Loucy (cell line): ENCODE data around the gene PHOSPHO2.

Experiments used
- CTCF ChIP-seq: fragments of 200-600 bp; sonication (generic); conservative IDR thresholded peaks from 2 replicates; pipeline ENCODE4 v1.5.1; 2014; ENCODE audit warnings: mild to moderate bottlenecking, antibody characterized with exemption, low read length
- EZH2phosphoT487 ChIP-seq: fragments of 200-600 bp; IDR thresholded peaks from 2 replicates; pipeline ENCODE4 v1.6.1; 2018; ENCODE audit warnings: antibody characterized with exemption, mild to moderate bottlenecking, moderate library complexity, borderline replicate concordance

DNA sequence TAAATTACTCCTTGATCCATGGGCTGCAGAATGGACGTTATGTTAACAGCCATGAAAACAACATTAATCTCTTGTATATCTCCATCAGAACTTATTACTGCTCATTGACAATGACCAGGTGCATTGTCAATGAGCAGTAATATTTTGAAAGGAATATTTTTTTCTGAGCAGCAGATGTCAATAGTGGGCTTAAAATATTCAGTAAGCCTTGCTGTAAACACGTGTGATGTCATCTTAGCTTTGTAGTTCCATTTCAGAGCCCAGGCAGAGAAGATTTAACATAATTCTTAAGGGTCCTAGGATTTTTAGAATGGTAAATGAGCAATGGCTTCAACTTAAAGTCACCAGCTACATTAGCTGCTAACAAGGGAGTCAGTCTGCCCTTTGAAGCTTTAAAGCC is 26.7 kb upstream of the PHOSPHO2 start:
- TF ChIP-seq EZH2phosphoT487 (no peak), CTCF (no peak)
